ENCODE data around the gene CYP2C8.

GRCh38 chr10:94989192-94989591, 80.1 kb downstream of the CYP2C8 start:
- TF ChIP-seq CTCF (IDR thresholded peaks at IDR 0.05; ENCODE audit: low read depth, low read length), result no peak
- TF ChIP-seq POLR2A (IDR thresholded peaks at IDR 0.05; ENCODE audit: extremely low read depth, insufficient read length), result no peak
- no peak for TF ChIP-seq MAX (IDR thresholded peaks at IDR 0.05; ENCODE audit: low read depth, low read length)
- no peak for TF ChIP-seq MYC (IDR thresholded peaks at IDR 0.05; ENCODE audit: low read depth, low read length)
